Ammon's horn (tissue), 1 donor: ENCODE data around the gene BPI.
"Not testable (repeated sequence)": the region's sequence is repeated elsewhere in the genome, so short reads cannot be mapped to it uniquely, and the experiment has no call there.

ENCODE experiments used
- DNase-seq: peaks from one replicate; pipeline ENCODE4 v3.0.0-alpha.2; 2016; ENCODE audit warnings: low spot score

Gene BPI

DNA sequence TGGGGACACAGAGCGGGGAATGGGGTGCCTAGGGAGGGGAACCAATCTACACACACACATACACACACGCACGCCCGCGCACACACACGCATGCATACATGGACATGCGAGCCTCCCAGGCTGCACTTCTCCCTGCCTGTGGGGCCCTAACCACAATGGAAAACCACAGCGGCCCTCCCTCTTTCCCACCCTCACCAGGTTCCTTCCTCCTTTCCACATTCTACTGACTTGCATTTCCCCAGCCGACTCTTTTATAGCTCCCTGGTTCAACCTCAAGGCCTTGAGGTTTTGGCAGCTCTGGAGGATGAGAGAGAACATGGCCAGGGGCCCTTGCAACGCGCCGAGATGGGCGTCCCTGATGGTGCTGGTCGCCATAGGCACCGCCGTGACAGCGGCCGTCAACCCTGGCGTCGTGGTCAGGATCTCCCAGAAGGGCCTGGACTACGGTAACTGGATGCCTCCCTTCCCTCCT is at the start of gene BPI:
BPI (plus strand) TSS at position 249 of the 472 bp plus-strand sequence; CDS start at position 317, 68 bp downstream.
- DNase-seq = peak; percentile 45

- DNase-seq = not testable (repeated sequence)
These were observed 49.3 kb upstream of the BPI start for GRCh38 chr20:38254621-38255020.

DNA sequence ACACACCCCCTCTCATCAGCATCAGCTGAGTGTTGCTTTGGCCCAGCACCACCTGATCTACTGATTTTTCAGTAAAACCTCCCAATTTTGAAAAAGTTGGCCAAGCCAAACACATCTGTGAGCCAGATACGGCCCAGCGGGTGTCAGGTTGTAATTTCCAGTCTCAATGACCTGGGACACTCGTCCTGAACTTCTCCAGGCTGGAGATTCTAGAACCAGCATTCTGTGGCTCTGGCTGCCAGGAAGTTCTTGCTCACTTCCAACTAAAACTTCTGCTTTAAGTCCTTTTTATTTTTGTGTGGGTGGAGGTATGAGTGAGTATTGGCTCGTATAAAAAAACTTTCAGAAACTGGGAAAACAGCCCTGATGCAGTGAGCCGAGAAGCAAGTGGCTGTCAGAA is 48.6 kb upstream of the BPI start:
- DNase-seq = no peak

- DNase-seq = no peak
These were observed 47.9 kb upstream of the BPI start for GRCh38 chr20:38256021-38256420.

DNA sequence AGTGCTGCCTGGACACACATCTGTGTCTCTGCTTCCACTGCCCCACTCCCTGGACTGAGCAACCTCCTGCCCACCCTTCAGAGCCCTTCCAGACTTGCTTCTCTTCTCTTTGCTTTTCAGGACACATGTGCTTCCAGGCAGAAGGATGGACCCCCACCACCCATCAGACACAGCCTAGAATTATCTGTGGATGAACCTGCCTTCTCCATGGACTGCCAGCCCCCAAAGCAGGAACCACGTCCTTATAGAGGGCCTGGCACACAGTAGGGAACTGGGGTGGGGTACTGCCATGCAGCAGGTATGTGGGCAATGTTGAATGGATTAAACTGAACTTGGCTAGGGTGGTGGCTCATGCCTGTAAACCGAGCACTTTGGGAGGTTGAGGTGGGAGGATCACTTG is 47.0 kb upstream of the BPI start:
- no peak for DNase-seq

GRCh38 chr20:38258545-38259215 is 45.3 kb upstream of the BPI start:
- DNase-seq = no peak

DNA sequence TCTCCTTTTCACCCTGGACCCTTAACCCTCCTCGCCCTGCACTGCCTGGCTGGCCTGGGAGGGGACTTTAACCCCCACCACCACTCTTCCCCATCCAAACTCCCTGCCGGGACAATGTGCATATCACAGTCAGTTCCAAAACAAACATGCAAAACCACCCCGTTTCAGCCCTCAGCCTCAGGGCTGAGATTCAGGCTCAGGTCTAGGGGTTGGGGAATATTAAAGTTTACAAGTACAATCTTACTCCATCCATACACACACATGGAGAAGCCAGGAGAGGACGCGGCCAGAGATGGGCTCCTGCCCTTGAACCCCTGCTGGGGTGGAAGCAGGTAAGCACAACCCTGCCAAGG is 44.0 kb upstream of the BPI start:
- no peak for DNase-seq

GRCh38 chr20:38260378-38261053 is 43.4 kb upstream of the BPI start, which contains the start of gene KIAA1755:
TSS of gene KIAA1755 (minus strand) at chr20:38260735. CDS start at chr20:38260500, 235 bp downstream.
- peak; percentile 84 for DNase-seq

GRCh38 chr20:38261054-38261390 is 42.9 kb upstream of the BPI start:
- DNase-seq = no peak

DNA sequence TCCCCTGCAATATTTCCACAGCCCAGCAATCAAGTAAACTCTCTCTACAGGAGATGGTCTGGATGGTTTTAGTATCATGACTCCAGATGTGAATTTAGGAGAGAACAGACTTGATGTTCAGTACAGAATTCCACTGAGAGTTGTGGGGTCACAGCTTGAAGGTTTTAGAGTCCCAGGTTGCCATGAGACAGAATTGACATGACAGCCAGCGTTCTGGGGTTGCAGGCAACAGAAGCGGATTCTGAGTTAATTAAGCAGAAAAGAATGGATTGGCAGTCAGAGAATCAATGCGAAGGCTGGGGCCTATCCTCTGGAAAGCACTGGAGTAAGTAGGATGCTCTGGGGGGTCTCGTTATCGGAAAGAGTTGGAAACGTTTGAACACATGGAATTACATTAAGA is 41.0 kb upstream of the BPI start:
- DNase-seq = no peak

GRCh38 chr20:38266426-38266825 is 37.5 kb upstream of the BPI start:
- DNase-seq = no peak

DNA sequence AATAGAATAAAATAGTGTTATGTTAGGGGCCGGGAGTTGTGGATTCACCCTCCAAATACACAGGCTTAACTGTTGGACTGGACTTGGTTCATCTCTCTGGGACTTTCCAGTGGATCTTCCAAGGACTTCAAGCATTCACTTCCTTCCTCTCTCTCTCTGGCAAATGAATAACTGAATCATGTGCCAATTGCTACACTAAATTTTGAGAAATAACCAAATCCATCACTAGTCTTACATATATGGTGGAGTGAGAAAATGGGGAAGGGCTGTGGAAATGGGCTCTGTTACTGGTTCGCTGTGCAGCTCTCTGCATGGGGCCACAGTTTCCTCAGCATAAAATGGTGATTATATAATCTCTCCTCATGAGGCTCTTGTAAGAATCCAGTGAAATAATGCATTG is 36.7 kb upstream of the BPI start:
- no peak for DNase-seq

GRCh38 chr20:38267901-38268514 is 35.9 kb upstream of the BPI start:
- DNase-seq = no peak

DNA sequence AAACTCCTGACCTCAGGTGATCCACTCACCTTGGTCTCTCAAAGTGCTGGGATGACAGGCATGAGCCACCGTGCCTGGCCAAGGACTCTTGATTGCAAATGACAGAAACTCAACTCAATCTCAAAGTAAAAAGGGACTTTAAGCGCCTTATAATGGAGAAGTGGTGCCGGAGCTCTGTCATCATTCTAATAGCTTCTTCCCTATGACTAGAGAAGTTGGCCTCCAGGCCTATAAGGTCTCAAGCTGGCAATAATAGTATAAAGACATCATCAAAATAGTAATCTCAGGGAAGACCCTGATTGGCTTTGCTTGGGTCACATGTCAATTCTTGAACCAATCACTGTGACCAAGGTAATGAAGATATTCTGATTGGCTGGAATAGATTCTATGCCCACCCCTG is 34.9 kb upstream of the BPI start:
- no peak for DNase-seq

DNA sequence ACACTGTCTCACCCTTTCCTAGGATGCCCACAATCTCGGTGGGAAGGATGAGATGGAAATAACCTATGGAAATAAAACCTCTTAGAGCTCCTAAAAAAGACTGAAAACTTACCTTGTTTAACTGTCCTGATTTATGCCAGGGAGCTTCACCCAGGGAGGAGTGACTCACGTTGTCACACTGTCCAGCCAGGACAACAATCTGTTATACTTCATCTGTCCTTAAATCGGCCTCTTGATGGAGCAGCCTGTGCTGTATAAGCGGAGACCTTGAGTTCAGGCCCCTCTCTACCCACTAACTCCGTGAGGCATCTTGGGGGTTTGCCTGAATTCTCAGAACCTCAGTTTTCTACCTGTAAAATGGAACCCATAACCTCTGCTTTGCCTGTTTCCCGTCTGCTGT is 34.2 kb upstream of the BPI start:
- no peak for DNase-seq

DNA sequence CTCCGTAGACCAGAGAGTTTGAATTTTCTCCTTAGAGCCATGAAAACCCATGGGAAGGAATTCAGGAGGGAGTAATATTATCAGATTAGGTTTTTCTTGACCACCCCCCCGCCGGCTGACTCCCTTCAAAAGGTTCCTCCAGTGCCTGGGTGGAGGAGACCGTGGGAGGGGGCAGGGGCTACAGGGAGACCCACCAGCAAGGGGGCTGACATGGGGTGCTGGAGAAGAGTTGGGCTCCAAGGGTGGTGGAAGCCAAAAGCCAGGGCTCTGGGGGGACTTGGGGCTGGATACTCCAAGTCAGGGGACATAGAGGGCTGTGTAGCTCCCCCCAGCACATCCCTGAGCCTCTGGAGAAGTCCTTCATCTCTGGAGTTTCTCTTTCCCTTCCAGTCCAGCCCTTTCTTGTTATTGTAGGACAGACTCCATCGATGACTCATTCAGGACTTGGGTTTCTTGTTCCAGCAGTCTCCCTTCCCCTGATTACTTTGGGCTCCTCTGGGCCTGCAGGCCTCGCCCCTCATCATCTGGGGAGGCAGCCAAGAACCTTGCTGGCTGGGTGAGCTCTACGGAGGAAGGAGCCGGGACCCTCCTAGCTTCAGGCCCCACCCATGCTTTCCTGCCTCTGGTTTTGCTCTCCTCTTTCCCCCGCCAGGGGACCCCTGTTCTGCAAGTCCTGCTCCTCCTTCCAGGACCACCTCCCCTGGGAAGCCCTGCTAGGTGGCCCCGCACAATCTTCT is 32.9 kb upstream of the BPI start:
- DNase-seq = no peak

- DNase-seq = no peak
These were observed 32.3 kb upstream of the BPI start for GRCh38 chr20:38271608-38272120.

DNA sequence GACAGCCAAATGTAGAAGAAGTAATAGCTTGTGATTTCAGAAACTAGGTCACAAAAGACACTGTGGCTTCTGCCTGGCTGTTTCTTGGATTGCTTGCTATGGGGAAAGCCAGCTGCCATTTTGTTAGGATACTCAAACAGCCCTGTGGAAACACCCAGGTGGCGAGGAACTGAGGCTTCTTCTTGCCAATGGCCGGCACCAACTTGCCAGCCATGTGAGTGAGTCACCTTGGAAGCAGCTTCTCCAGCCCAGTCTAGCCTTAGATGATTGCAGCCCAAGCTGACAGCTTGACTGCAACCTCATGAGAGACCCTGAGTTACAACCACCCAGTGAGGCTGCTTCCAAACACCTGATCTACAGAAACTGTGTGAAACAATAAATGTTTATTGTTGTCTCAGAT is 31.6 kb upstream of the BPI start:
- no peak for DNase-seq

- DNase-seq = no peak
These were observed 31.0 kb upstream of the BPI start for GRCh38 chr20:38272961-38273360.

DNA sequence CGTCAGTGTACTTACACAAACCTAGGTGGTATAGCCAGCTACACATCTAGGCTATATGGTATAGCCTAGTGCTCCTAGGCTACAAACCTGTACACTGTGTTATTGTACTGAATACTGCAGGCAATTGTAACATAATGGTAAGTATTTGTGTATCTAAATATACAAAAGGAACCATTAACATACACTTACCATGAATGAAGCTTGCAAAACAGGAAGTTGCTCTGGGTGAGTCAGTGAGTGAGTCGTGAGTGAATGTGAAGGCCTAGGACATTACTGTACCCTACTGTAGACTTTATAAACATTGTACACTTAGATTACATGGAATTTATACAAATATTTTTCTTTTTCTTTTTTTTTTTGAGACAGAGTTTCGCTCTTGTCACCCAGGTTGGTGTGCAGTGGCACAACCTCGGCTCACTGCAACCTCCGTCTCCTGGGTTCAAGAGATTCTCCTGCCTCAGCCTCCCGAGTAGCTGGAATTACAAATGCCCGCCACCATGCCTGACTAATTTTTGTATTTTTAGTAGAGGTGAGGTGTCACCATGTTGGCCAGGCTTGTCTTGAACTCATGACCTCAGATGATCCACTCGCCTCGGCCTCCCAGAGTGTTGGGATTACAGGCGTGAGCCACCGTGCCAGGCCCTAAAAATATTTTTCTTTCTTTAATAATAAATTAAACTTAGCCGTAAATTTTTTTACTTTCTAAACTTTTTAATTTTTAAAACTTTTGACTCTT is 28.0 kb upstream of the BPI start:
- DNase-seq = no peak

GRCh38 chr20:38277285-38277684 is 26.7 kb upstream of the BPI start:
- no peak for DNase-seq

GRCh38 chr20:38277691-38278090 is 26.3 kb upstream of the BPI start:
- DNase-seq = no peak
